Neutrophil (primary cell): ENCODE results near the gene ANKH.
"Not testable (repeated sequence)": the region's sequence is repeated elsewhere in the genome, so short reads cannot be mapped to it uniquely, and the experiment has no call there.

Experiments
- H3K27ac ChIP-seq: fragments of 200-600 bp; sonication (generic); 2 replicates; pipeline ENCODE4 v1.5.1; 2016; ENCODE audit warnings: mild to moderate bottlenecking, moderate library complexity
- H3K27me3 ChIP-seq: fragments of 200-600 bp; sonication (generic); 2 replicates; pipeline ENCODE4 v1.6.0; 2016; ENCODE audit warnings: mild to moderate bottlenecking
- H3K36me3 ChIP-seq: fragments of 200-600 bp; sonication (generic); 2 replicates; pipeline ENCODE4 v1.5.1; 2017
- H3K4me1 ChIP-seq, 2 experiments: fragments of 200-600 bp in 1 of 2; sonication (generic) in 1 of 2; 1 replicate in 1 of 2; 2 replicates in 1 of 2; pipeline versions ENCODE4 v1.5.1 to v1.6.1; 2013 to 2016; ENCODE audit warnings: low read depth in 1 of 2, low read length in 1 of 2, mild to moderate bottlenecking in 1 of 2, moderate library complexity in 1 of 2; ENCODE audit not compliant: control insufficient read depth in 1 of 2, insufficient read depth in 1 of 2
- H3K4me3 ChIP-seq, 2 experiments: fragments of 200-600 bp in 1 of 2; sonication (generic) in 1 of 2; 1 replicate in 1 of 2; 2 replicates in 1 of 2; pipeline ENCODE4 v1.5.1; 2013 to 2016; ENCODE audit warnings: low read depth in 1 of 2, low read length in 1 of 2, mild to moderate bottlenecking in 1 of 2, moderate library complexity in 1 of 2
- H3K9me3 ChIP-seq: fragments of 200-600 bp; sonication (generic); 2 replicates; pipeline ENCODE4 v1.5.1; 2016
- TF ChIP-seq, protein P1 (sequence below): fragments of 200-600 bp; sonication (generic); IDR thresholded peaks from 2 replicates; pipeline ENCODE4 v1.5.1; 2016; ENCODE audit warnings: antibody characterized with exemption

The ANKH gene

DNA sequence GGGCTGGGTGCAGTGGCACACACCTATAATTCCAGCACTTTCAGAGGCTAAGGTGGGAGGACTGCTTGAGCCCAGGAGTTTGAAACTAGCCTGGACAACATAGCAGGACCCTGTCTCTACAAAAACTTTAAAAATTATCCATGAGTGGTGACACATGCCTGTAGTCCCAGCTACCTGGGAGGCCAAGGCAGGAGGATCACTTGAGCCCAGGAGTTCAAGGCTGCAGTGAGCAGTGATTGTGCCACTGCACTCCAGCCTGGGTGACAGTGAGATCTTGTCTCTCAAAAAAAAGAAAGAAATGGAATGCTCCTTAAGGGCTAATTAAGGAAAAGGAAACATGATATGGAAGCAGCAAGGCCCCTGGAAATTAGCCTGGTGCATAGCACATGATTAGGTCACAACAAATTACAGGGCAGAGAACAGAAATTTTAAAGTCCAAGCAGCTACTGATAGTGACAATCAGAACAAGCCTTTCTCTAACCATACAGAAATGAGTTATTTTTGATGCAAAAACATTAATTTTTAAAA, 19.5 kb downstream of the ANKH start:
- no peak overlapping the region for H3K27ac ChIP-seq
- no peaks in the 10 kb centered on the region for H3K36me3 ChIP-seq
- no peaks in the 10 kb centered on the region for H3K27me3 ChIP-seq
- TF ChIP-seq, protein P1, sequence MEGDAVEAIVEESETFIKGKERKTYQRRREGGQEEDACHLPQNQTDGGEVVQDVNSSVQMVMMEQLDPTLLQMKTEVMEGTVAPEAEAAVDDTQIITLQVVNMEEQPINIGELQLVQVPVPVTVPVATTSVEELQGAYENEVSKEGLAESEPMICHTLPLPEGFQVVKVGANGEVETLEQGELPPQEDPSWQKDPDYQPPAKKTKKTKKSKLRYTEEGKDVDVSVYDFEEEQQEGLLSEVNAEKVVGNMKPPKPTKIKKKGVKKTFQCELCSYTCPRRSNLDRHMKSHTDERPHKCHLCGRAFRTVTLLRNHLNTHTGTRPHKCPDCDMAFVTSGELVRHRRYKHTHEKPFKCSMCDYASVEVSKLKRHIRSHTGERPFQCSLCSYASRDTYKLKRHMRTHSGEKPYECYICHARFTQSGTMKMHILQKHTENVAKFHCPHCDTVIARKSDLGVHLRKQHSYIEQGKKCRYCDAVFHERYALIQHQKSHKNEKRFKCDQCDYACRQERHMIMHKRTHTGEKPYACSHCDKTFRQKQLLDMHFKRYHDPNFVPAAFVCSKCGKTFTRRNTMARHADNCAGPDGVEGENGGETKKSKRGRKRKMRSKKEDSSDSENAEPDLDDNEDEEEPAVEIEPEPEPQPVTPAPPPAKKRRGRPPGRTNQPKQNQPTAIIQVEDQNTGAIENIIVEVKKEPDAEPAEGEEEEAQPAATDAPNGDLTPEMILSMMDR: no peak
- H3K4me3 ChIP-seq: no peak overlapping the region
- no peaks in the 10 kb centered on the region for H3K9me3 ChIP-seq
- H3K4me1 ChIP-seq: no peaks in the 10 kb centered on the region

DNA sequence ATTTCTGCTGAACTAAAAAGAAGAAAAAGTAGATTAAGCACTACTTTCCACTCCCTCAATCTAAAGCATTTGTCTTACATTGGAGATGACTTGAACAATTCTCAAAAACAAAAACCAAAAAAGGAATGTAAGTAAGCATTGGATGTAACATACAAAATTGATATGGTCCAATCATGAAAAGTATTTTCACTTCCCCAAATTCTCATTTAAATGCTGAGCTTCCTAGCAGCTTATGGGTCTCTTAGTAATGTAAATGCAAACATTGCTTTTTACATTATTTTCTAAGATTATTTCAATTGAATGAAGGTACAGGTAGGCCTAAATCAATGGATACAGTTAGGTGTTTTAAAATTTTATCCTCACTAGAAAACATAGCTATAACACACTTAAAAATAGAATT, 20.0 kb downstream of the ANKH start:
- Histone ChIP-seq H3K4me1 (no peaks in the 10 kb centered on the region), H3K4me3 (no peak overlapping the region), H3K27ac (no peak overlapping the region), H3K27me3 (no peaks in the 10 kb centered on the region), H3K36me3 (no peaks in the 10 kb centered on the region), H3K9me3 (no peaks in the 10 kb centered on the region)
- TF ChIP-seq, protein P1: no peak

DNA sequence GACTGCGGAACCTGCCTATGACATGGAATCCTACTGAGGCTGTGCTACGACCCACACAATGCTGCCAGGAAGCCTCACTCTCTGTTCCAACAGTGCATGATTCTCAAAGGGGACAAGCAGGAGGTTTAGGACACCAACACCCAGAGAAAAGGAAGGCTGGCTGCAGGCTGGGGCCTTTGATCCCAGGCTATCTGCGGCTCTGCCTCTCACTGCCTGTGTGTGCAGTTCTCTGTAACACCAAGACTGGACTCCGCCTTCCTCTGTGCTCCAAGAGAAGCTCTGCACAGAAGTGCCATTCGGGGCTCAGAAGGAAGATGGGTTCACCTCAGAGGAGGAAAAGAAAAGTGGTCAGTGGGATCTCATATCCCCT, 20.5 kb downstream of the ANKH start:
- no peak overlapping the region for H3K27ac ChIP-seq
- H3K4me1 ChIP-seq: no peaks in the 10 kb centered on the region
- no peaks in the 10 kb centered on the region for H3K36me3 ChIP-seq
- no peaks in the 10 kb centered on the region for H3K27me3 ChIP-seq
- H3K9me3 ChIP-seq: no peaks in the 10 kb centered on the region
- TF ChIP-seq, protein P1: no peak
- no peak overlapping the region for H3K4me3 ChIP-seq

DNA sequence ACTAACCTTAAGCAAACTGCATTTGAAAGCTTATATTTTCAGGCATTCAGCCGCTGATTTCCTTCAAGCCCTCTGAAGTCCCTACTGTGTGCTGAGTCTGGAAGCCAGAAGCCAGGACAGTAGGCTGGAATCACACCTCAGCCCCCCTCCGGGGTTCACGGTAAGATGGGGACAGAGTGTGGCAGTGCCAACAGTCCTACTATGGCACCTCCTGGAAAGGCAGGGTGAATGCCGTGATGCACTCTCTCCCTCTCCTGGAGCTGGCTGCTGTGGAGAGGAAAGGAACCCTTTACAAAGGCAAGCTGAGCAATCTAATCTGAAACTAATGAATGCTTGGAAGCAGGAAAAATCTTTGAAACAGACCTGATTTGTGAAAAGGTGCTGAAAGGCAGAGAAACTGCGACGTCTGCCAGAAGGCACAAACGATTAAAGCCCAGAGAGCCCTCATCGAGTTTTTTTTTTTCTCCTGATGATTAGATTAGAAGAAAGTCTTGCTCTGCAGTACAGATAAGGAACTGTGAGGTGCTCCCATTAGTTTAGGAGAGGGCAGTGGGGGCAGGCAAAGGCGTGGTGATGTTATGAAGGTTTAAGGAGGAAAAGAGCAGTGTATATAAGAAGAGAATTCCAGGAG, 21.0 kb downstream of the ANKH start:
- Histone ChIP-seq H3K9me3 (no peaks in the 10 kb centered on the region), H3K4me3 (no peak overlapping the region), H3K27ac (no peak overlapping the region), H3K36me3 (no peaks in the 10 kb centered on the region), H3K4me1 (no peaks in the 10 kb centered on the region), H3K27me3 (no peaks in the 10 kb centered on the region)
- TF ChIP-seq, protein P1: no peak

DNA sequence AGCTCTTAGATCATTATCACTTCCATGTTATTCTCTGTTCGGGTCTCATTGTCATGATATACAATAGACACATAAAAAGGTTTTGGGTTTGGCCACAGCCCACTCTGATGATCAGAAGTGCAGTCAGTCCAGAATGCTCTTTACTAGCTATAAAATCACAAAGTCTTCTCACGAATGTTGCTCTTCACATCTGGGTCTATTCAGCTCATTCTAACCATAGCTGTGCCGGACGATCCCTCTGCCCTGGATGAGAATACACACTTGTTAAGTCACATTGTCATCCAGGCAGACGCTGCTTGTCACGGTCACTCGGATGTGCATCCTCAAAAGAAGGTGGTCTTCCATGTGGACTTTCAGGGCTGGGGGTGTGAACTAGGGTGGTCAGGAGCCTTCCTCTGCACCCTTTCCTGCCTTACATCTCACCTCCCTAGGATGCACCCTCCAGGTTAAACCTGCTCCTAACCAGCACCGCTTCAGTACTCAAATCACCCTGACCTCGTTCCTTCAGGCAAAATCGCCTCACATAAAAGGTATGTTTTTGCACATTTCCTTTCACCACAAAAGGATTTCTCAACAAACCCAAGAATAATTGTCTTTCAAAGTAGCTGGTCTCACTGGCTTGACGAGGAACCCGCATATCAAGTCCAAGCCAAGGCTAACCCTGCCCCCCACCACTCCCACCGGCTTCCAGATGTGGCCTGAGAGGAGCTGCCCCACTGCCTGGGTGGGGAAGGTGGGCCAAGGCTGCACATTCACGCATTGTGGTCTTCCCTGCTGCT, 21.9 kb downstream of the ANKH start:
- Histone ChIP-seq H3K27ac (no peak overlapping the region), H3K4me1 (no peaks in the 10 kb centered on the region), H3K36me3 (no peaks in the 10 kb centered on the region), H3K9me3 (no peaks in the 10 kb centered on the region), H3K27me3 (no peaks in the 10 kb centered on the region), H3K4me3 (no peak overlapping the region)
- TF ChIP-seq, protein P1: no peak

DNA sequence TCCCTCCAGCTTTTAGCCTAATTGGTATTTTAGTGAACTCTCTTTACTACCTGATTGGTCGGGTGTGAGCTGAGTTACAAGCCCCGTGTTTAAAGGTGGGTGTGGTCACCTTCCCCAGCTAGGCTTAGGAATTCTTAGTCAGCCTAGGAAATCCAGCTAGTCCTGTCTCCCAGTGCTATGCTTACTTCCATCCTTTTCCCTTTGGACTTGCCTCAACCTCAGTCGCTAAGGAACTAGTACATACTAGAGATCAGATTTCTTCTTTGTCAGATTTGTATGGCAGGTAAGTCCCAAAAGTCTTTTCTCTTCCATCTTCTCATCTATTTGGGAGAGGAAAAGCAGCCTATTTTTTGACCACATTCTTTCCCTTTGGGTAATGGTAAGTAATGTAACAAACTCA, 22.6 kb downstream of the ANKH start:
- H3K4me1 ChIP-seq, H3K36me3 ChIP-seq, H3K9me3 ChIP-seq, H3K27me3 ChIP-seq, H3K27ac ChIP-seq, H3K4me3 ChIP-seq: not testable (repeated sequence)
